SHP77 (cell line): ENCODE data around the gene WASHC2A.
"Not testable (repeated sequence)": the region's sequence is repeated elsewhere in the genome, so short reads cannot be mapped to it uniquely, and the experiment has no call there.

Source experiments
- DNase-seq, 2 experiments: peaks; one replicate each; lab custom pipeline; 2025; lab: John Stamatoyannopoulos, UW

Gene WASHC2A

DNA sequence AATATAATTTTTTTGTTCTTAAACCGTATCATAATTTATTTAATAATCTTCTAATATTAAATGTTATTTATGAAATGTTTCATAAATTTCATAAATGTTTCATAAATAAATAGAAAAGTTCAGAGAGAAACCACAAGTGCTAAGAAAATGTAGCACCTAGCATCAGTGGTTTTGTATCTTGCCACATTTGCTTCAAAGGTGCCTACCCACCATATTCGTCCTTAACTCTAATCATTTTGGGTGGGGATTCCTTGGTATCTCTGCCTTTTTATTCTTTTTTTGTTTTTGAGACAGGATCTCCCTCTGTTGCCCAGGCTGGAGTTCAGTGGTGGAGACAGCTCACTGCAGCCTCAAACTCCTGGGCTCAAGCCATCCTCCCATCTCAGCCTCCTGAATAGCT is 7.4 kb downstream of the WASHC2A start:
- not testable (repeated sequence) for DNase-seq

DNA sequence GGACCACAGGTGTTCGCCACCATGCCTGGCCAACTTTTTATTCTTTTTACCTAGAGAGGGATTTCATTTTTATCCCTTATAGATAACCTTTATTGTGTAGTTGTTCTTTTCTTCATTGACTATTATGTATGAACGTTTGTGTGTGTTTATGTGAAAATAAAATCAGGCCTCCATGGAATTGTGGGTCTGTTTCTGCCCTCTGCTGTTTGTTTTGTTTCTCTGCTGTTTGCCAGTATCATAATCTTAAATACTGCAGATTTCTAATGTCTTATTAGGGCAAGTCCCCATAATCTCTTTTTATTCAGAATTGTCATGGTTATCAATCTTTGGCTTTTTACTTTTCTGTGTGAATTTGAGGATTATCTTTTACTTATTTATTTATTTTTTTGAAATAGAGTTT is 7.8 kb downstream of the WASHC2A start:
- not testable (repeated sequence) for DNase-seq

DNA sequence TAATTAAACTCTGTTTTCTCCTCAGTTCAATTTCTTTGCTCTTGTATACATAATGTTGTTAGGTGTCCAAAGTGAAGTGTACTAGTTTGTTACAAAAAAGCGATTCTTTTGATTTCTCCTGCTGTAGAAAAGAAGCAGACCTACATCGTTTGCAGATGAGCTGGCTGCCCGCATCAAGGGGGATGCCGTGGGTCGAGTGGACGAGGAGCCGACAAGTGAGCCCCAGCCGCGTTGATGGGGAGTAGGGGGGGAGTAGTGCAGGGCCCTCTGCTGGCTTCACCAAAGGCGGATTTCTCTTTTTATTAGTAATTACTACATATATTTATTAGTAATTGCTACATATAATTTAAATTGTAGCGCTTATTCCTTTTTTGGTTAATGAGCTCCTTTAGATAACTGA is 23.6 kb downstream of the WASHC2A start:
- DNase-seq: not testable (repeated sequence)

DNA sequence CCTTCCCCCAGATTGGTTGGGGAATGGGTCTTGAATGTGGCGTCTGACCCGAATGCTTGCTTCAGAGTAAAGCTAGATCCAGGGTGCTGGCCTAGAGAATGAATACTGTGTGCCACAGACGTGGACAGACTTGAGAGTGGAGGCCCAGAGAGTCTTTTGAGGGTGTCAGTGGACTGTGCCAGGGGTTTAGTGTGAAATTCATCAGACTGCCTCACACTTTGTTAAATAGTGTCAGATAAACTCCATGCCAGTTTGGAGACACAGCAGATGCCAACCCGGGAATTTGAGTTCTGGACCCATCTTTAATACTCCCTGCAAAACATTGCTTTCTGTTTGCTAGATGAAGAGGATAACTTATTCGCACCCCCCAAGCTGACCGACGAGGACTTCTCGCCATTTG is 25.2 kb downstream of the WASHC2A start:
- DNase-seq: not testable (repeated sequence)

DNA sequence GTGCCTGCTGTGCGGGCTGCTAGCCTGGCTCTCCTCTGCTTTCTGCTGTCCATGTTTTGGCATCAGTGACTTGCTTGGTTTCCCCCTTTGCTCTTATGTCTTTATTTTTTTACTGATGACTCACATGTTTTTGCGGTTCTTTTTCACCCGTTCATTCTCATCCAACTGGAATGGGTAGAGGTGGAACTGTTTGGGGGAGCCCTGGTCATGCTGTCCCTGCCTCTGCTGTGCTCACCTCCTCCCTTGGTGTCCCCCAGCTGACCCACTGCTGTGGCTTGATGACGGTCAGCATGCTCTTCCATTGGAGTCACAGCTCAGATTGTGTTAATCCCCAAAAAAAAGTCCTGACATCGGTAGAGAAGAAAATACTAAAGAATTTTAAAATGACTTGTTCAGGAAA is 26.9 kb downstream of the WASHC2A start:
- DNase-seq: not testable (repeated sequence)

DNA sequence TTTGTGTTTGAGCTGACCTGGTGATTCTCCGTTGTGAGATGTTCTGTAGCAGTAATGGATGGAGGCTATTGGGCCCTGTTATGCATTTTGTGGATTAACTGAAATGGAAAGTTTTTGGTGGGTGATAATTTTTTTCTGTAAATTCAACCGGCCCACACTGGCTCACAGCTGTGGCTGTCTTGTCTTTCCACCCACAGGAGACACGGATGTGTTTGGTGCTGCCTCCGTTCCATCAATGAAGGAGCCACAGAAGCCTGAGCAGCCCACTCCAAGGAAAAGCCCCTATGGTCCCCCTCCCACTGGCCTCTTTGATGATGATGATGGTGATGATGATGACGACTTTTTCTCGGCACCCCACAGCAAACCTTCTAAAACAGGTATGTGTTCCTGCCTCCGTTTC is 27.6 kb downstream of the WASHC2A start:
- DNase-seq: not testable (repeated sequence)

DNA sequence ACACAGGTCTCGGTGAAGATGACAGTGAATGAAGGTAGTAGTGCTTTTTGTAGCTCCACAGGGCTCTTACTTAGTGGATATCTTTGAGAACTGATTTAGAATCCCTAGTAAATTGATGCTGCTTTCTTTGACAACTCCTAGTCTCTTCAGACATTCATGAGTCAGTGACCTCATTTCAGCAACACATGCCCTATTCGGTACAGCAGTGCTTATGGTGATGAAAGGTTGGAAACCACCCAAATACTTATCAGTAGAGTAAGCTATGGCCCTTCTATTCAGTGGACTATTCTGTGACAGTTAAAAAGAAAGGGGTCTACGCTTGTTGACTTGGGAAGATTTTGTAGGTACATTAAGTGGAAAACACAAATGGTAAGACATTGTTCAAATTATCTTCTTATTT is 29.0 kb downstream of the WASHC2A start:
- DNase-seq: not testable (repeated sequence)

DNA sequence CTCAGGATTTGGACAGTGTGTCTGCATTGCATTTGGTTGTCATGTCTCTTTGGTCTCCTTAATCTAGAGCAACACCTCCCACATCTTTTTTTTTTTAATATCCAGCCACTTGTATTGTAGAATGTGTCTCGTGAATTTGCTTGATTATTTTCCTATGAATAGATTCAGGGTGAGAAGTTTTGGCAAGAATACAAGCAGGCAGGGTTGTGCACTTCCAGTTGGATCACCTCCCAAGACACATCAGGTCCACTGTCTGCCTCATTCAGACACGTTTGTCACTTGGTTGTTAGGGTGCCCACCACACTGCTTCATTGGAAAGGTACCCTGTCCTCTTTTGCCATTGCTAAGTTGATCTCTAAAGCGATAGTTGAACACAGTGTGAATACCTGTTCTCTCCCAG is 30.9 kb downstream of the WASHC2A start:
- not testable (repeated sequence) for DNase-seq

DNA sequence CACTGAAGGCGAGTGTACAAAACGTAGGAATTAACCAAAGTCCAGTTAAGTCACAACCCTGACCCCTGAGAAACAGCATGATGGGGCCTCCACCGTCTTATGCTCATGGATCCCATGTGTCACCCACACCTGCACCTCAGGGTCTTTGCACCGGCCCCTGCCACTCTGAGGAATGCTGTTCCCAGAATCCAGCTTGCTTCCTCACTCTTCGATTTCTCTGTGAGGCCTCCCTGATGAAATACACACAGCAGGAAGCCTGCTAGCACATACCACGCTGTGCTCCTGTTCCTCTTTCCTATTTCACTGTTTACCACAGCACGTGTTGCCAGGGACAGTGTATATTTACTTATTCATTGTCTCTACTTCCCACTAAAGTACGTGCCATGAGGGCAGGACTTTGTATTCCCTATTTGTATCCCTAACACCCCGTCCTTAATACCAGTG is 33.4 kb downstream of the WASHC2A start:
- DNase-seq: not testable (repeated sequence)

DNA sequence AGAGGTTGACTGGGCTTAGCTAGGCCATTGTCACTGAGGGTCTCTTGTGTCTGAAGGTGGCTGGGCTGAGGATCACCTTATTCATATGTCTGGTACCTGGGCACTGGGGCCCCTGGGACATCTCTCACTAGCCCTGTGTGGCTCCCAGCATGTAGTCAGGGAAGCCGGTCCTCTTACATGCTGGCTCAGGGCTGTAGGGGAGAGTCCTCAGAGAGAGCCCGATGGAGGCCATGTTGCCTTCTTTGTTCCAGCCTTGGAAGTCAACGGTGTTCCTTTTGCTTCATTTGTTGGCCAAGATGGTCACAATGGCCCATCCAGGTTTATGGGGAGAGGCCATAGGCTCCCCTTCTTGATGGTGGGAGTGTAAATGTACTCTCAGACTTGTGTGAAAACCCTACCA is 34.0 kb downstream of the WASHC2A start:
- DNase-seq: not testable (repeated sequence)

DNA sequence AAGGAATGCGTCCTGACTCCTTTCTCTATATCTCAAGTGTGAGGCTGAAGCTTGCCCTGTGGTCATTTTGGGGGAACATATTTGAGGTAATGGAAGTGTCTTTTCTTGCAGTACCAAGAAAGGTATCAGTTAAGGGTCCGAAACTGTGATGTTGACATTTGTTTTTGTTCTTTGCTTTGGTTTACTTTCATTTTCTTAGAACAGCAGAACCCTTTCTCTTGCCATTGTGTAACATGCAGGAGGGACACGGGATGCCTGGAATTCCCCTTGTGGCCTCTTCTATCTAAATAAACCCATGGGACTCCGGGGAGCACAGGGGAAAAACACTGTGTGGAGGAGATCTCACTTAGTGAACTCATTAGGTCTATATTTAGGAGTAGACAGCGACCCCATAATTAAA is 34.5 kb downstream of the WASHC2A start:
- not testable (repeated sequence) for DNase-seq

DNA sequence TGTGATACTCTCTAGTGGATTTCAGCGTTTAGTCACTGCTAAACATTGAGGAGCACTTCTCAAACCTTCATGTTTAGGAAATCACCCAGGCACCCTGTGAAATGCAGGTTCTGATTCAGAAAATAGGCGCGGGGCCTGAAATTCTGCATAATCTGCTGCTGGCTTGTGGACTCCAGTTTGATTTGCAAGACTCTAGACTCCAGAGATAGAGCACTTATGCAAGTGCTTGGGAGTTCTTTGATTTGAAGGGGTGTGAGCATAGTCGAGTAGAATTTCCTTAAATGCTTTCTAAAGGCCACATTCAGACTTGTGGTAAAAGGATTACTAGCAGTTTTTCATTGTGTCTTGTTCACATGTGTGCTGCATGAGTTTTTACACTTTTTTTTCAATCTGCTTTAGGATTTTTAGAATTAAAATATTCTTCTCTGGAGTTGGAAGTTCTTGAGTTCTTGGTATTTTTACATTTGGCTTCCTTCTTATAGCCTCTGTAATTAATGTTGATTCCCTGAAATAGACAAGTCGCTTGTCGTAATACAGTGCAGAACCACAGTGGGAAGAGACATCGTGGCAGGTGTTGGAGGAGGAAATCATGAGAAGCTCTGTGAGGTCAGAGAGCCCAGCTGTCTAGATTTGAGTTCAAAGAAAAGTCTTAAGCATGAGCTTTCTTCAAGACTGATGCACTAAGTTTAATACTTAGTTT is 41.4 kb downstream of the WASHC2A start:
- not testable (repeated sequence) for DNase-seq

DNA sequence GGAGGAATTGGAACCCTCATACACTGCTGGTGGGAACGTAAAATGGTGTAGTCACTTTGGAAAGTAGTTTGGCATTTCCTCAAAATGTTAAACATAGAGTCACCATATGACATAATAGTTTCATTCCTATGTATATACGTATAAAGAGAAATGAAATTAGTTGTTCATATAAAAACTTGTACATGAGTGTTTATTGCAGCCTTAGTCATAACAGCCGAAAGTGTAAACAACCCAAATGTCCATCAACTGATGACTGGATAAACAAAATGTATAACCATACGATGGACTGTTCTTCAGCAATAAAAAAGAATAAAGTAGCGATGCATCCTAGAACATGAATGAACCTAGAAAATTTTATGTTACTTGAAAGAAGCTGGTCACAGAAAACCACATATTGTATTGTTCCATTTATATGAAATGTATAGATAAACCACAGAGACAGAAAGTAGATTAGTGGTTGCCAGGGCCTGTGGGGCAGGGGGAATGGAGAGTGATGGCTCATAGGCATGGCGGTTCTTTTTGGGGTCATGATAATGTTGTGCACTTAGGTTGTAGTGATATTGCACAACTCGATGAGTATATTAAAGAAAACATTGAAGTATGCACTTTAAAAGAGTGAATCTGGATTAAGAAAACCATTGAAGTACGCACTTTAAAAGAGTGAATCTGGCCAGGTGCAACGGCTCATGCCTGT is 44.8 kb downstream of the WASHC2A start:
- DNase-seq: not testable (repeated sequence)

DNA sequence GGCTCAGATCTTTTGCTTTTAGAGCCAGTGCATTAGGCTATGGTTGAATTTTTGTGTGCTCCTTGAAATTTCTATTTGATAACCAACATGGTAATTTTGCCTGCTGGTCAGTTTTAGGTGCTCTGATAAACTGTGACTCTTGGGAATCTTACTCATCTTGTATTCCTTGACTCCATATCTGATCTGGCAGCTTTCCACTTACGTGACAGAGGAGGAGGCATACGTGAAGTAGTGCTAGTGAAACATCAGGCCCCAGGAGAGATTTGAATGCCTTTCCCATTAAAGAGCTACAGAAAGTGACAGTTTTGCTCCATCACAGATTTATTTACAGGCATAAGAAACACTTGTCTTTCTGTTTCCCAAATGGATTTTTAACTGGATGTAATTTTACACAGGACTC is 59.0 kb downstream of the WASHC2A start:
- not testable (repeated sequence) for DNase-seq

DNA sequence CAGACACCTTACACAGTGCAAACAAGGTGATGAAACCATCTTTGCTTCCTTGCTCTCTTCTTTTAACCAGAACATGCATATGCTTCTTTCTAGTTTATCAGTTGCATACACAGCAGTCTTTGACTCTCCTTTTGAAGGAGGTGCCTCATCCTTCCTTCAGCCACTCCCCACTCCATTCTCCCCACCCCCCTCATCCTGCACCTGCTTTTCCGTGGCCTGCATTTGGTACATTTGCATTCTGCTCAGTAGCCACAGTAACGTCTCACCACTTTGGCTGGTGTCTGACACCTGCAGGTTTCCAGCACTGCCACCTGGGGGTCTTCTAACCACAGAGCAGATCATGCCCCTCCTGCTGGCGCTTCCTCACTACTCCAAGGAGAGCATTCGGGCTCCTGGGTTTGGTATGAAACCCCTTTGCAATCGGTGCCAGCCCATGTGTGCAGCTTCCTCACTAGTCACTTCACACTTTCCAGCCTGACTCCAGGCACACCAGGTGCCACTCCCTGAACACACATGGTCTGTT is 60.1 kb downstream of the WASHC2A start:
- not testable (repeated sequence) for DNase-seq

DNA sequence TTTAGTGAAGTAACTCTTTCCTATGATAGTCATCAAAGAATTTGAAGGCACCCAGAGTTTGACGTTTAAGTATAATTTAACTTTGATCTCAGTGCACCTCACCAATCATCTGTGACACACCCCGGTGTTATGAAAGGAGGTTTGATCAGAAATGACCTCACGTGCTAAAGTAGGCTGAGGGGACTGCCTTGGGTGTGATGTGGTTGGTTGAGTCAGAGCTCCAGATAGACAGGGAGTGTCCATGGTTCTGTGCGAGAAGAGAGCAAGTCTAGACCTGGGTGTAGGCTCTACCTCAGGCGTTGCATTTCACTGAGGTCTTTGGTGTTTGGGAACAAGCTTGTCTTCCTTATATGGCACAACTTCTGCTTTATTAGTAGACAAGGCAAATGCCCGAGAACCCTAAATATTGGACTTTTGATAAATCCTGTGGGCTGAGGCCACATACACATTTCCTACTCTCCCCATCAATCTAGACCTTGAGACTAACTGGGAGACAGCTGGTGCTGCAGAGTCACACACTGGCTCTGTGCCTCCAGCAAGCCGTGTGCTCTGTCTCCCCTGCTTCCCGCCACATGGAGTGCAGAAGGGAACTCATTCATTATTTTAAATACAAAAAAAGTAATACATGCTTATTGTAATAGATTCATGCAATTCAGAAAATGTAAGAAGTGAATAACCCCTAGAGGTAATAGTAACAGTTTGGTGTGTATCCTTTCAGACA is 63.7 kb downstream of the WASHC2A start:
- not testable (repeated sequence) for DNase-seq

DNA sequence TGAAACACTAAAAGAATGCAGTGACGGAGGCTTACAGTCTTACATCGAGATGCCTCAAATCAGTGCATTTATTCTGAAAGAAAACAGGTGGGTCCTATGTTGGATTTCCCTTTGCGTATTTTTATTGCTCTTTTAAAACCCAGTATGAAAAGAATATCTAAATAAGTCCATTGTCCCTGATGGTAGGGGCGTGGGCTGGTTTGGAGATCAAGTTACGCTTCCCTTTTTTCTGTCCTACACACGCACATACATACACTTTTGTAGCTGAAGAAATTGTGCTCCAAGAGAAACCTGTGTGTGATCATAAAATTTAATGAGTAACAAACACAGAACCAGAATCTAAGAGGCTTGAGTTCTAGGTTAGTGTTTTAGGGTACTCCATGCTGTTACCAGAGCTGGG is 64.6 kb downstream of the WASHC2A start:
- DNase-seq: not testable (repeated sequence)

DNA sequence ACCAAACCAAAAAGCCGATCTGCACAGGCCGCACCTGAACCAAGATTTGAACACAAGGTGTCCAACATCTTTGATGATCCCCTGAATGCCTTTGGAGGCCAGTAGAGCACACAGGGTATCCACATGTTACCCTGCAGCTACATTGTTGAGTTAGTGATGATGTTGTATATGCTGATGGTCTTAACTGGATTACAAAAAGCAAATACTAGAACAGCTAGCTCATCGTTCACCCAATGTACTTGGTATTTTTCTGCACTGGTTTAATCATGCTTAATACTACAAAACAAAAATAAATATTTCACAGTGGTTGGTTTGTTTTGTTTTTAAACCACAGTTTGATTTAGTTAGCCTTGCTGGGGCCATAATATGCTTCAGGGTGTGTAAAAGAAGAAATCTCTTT is 65.1 kb downstream of the WASHC2A start:
- not testable (repeated sequence) for DNase-seq

DNA sequence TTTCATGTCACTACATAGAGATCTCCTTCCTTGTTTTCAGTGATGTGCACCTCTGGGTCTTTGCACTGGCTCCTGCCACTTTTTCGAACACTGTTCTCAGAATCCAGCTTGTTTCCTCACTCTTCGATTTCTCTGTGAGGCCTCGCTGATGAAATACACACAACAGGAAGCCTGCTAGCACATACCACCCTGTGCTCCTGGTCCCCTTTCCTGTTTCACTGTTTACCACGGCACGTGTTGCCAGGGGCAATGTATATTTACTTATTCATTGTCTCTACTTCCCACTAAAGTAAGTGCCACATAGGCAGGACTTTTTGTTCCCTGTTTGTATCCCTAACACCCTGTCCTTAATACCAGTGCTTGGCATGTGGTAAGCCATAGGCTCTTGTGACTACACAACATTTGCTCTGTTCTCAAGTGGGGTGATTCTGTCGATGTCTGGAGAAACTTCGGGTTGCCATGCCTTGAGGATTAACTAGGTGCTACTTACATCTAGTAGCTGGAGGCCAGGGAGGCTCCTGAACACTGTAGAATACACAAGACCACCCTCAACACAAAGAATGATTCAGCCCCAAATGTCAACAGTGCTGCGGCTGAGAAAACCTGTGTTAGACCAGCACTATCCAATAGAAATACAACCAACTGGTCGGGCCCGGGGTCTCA is 75.9 kb downstream of the WASHC2A start:
- not testable (repeated sequence) for DNase-seq

DNA sequence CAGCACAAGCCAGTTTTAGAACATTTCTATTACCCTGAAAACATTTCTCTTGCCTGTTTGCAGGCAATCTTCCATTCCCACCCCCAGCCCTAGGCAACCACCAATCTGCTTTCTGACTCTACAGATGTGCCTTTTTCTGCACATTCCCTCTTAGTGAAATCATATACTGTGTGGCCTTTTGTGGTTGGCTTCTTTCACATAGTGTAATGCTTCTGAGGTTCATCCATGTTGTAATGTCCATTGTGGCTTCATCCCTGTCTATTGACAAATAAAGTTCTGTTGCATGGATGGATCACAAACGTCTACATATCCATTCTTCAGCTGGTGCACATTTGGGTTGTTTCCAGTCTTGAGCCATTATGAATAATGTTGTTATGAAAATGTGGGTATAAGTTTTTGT is 77.8 kb downstream of the WASHC2A start:
- not testable (repeated sequence) for DNase-seq

DNA sequence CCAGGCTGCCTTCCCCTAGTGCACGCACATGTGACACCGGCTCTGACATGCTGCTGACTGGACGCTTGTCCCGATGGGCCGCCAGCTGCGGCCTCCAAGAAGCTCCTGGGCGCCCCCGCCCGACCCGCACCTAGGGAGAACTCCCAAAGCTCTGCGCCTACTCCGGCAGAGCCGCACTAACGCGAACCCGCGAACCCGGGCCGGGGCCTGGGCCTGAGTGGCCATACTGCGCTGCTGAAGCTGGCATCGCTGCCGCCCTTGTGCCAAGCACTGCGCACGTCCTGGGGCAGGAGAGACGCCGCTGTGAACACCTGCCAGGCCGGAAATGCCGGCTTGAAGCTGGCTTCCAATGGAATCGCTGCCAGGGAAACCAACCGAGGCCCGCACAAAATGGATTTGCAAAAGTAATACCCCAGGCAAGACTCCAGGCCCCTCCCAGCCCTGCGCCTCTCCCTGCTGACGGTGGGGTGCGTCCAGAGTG is 85.1 kb downstream of the WASHC2A start:
- DNase-seq: no peak

DNA sequence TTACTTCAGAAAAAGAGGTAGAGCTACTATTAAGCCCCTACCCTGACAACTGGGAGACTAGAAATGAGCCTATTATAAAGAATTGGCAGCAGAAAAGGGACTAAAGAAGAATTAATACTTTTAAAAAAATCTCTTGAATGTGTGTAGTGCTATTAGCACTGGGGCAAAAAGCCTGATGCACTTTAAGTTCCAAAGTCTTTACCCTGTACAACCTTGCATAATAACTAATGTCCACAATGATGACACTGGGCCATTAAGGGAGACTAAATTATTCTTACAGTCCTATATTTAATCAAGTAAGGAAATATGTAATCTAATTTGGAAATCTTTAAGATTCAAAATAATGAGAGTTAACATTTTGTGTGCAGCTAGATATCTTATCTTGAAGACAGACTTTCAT is 90.1 kb downstream of the WASHC2A start:
- DNase-seq: not testable (repeated sequence)
